ENCODE measurements around the gene DYNC1I1.

The DYNC1I1 gene

GRCh38 chr7:96111405-96111804 lies 339.1 kb downstream of the DYNC1I1 start:
- H3K9me3 ChIP-seq (ENCODE audit: insufficient read depth, low read depth, low read length): peaks cover 4% of the 10 kb centered on the region; the same call in 1 of the 2 replicates
- no peaks in the 10 kb centered on the region for H3K4me1 ChIP-seq (ENCODE audit: insufficient read depth, low read length, poor library complexity, severe bottlenecking)
- no peaks in the 10 kb centered on the region for H3K79me2 ChIP-seq (ENCODE audit: insufficient read depth, low read length)
- no peak overlapping the region for H3K4me3 ChIP-seq (ENCODE audit: low read length, poor library complexity, severe bottlenecking)
- no peak overlapping the region for H3K4me2 ChIP-seq (ENCODE audit: low read depth, low read length, poor library complexity, severe bottlenecking)
- no peaks in the 10 kb centered on the region for H3F3A ChIP-seq (ENCODE audit: low read depth)
- no peaks in the 10 kb centered on the region for H3K27me3 ChIP-seq (ENCODE audit: insufficient read depth, low read length, poor library complexity, severe bottlenecking)
- H2AFZ ChIP-seq (ENCODE audit: low read length): no peak overlapping the region
- H3K9ac ChIP-seq (ENCODE audit: low read depth, low read length, poor library complexity, severe bottlenecking): no peak overlapping the region
- no peaks in the 10 kb centered on the region for H3K36me3 ChIP-seq (ENCODE audit: insufficient read depth, low read length)
- H4K20me1 ChIP-seq (ENCODE audit: insufficient read depth, low read length, poor library complexity, severe bottlenecking): no peaks in the 10 kb centered on the region
- no peak for TF ChIP-seq EZH2phosphoT487 (IDR thresholded peaks at IDR 0.05; ENCODE audit: borderline replicate concordance)
- TF ChIP-seq CTCF (conservative IDR thresholded peaks at IDR 0.05; ENCODE audit: low read length): no peak
- H3K9me2 ChIP-seq (replicated peaks; ENCODE audit: low read depth, low read length): no peaks in the 10 kb centered on the region

GRCh38 chr7:96114190-96114589 lies 341.8 kb downstream of the DYNC1I1 start:
- no peaks in the 10 kb centered on the region for H3K36me3 ChIP-seq (ENCODE audit: insufficient read depth, low read length)
- no peak overlapping the region for H3K9ac ChIP-seq (ENCODE audit: low read depth, low read length, poor library complexity, severe bottlenecking)
- no peaks in the 10 kb centered on the region for H4K20me1 ChIP-seq (ENCODE audit: insufficient read depth, low read length, poor library complexity, severe bottlenecking)
- H3K9me3 ChIP-seq (ENCODE audit: insufficient read depth, low read depth, low read length): peaks cover 4% of the 10 kb centered on the region; the same call in 1 of the 2 replicates
- H3K9me2 ChIP-seq (replicated peaks; ENCODE audit: low read depth, low read length): no peaks in the 10 kb centered on the region
- no peak for TF ChIP-seq CTCF (conservative IDR thresholded peaks at IDR 0.05; ENCODE audit: low read length)
- no peak for TF ChIP-seq EZH2phosphoT487 (IDR thresholded peaks at IDR 0.05; ENCODE audit: borderline replicate concordance)
- no peak overlapping the region for H3K4me3 ChIP-seq (ENCODE audit: low read length, poor library complexity, severe bottlenecking)
- H3K4me2 ChIP-seq (ENCODE audit: low read depth, low read length, poor library complexity, severe bottlenecking): no peak overlapping the region
- H3K79me2 ChIP-seq (ENCODE audit: insufficient read depth, low read length): no peaks in the 10 kb centered on the region
- no peaks in the 10 kb centered on the region for H3K4me1 ChIP-seq (ENCODE audit: insufficient read depth, low read length, poor library complexity, severe bottlenecking)
- no peaks in the 10 kb centered on the region for H3F3A ChIP-seq (ENCODE audit: low read depth)
- H3K27me3 ChIP-seq (ENCODE audit: insufficient read depth, low read length, poor library complexity, severe bottlenecking): no peaks in the 10 kb centered on the region
- no peak overlapping the region for H2AFZ ChIP-seq (ENCODE audit: low read length)

GRCh38 chr7:96116173-96116572 lies 343.8 kb downstream of the DYNC1I1 start:
- no peak overlapping the region for H3K9ac ChIP-seq (ENCODE audit: low read depth, low read length, poor library complexity, severe bottlenecking)
- no peak for TF ChIP-seq EZH2phosphoT487 (IDR thresholded peaks at IDR 0.05; ENCODE audit: borderline replicate concordance)
- no peak for TF ChIP-seq CTCF (conservative IDR thresholded peaks at IDR 0.05; ENCODE audit: low read length)
- no peaks in the 10 kb centered on the region for H4K20me1 ChIP-seq (ENCODE audit: insufficient read depth, low read length, poor library complexity, severe bottlenecking)
- no peaks in the 10 kb centered on the region for H3K79me2 ChIP-seq (ENCODE audit: insufficient read depth, low read length)
- peaks cover 17% of the 10 kb centered on the region for H3K36me3 ChIP-seq (ENCODE audit: insufficient read depth, low read length)
- no peak overlapping the region for H3K4me3 ChIP-seq (ENCODE audit: low read length, poor library complexity, severe bottlenecking)
- no peaks in the 10 kb centered on the region for H3K9me2 ChIP-seq (replicated peaks; ENCODE audit: low read depth, low read length)
- H3K4me2 ChIP-seq (ENCODE audit: low read depth, low read length, poor library complexity, severe bottlenecking): no peak overlapping the region
- H3K27me3 ChIP-seq (ENCODE audit: insufficient read depth, low read length, poor library complexity, severe bottlenecking): no peaks in the 10 kb centered on the region
- peaks cover 4% of the 10 kb centered on the region; the same call in 1 of the 2 replicates for H3K9me3 ChIP-seq (ENCODE audit: insufficient read depth, low read depth, low read length)
- no peaks in the 10 kb centered on the region for H3F3A ChIP-seq (ENCODE audit: low read depth)
- H2AFZ ChIP-seq (ENCODE audit: low read length): no peak overlapping the region
- no peaks in the 10 kb centered on the region for H3K4me1 ChIP-seq (ENCODE audit: insufficient read depth, low read length, poor library complexity, severe bottlenecking)

All from Loucy (cell line).